Uterus (tissue), 4 donors: Measurements from ENCODE around the gene ERG. TPM values are rescaled to one million over a fixed set of nuclear protein-coding genes. Genes with fewer than 3 reads are reported as not detected.

Experiments used
- DNase-seq, 2 donors: peaks; one replicate each; pipeline ENCODE4 v3.0.0-alpha.2; 2019 to 2020
- H3K27ac ChIP-seq, 2 donors: fragments of 200-600 bp; sonication (generic); 1 replicate in 1 of 2; 2 replicates in 1 of 2; pipeline ENCODE4 v1.5.1; 2016 to 2018
- H3K27me3 ChIP-seq, 2 donors: fragments of 200-600 bp; sonication (generic); one replicate each; pipeline ENCODE4 v1.5.1; 2018 to 2019; ENCODE audit warnings: control low read depth in 1 of 2
- H3K36me3 ChIP-seq, 2 donors: fragments of 200-600 bp; sonication (generic); one replicate each; pipeline ENCODE4 v1.5.1; 2019; ENCODE audit warnings: control low read depth in 1 of 2
- H3K4me1 ChIP-seq, 2 donors: fragments of 200-600 bp; sonication (generic); one replicate each; pipeline ENCODE4 v1.5.1; 2018 to 2019; ENCODE audit warnings: control low read depth in 1 of 2
- H3K4me3 ChIP-seq, 2 donors: fragments of 200-600 bp; sonication (generic); 1 replicate in 1 of 2; 2 replicates in 1 of 2; pipeline ENCODE4 v1.5.1; 2018 to 2019; ENCODE audit warnings: mild to moderate bottlenecking in 1 of 2
- H3K9me3 ChIP-seq, 2 donors: fragments of 200-600 bp; sonication (generic); one replicate each; pipeline ENCODE4 v1.5.1; 2019; ENCODE audit warnings: control low read depth in 1 of 2
- POLR2A ChIP-seq, 2 donors: fragments of 450-650 bp; IDR thresholded peaks; one replicate each; pipeline ENCODE4 v1.6.1; 2016; ENCODE audit warnings: antibody characterized with exemption in 2 of 2, mild to moderate bottlenecking in 1 of 2, moderate library complexity in 1 of 2
- intact Hi-C: fragments of 100-400 bp; cut with DNase I; formaldehyde crosslinking; loops from one replicate; pipeline ENCODE4 v1.15.1; 2023; ENCODE audit warnings: low total_unique reads
- total RNA-seq, 4 donors: library from RNA; depleted of rRNA in 3 of 4; stranded (reverse); fragments of >200 nt in 3 of 4; gene quantifications; one replicate each; pipeline versions ENCODE4 v1.1.0 to v1.2.4, GENCODE V29; 2014 to 2023
- TF ChIP-seq, protein P1 (sequence below), 4 experiments: fragments of 200-600 bp in 2 of 4; fragments of 450-650 bp in 2 of 4; sonication (generic) in 2 of 4; IDR thresholded peaks; one replicate each; pipeline ENCODE4 v1.5.1; 2016 to 2019; ENCODE audit warnings: antibody characterized with exemption in 4 of 4, mild to moderate bottlenecking in 2 of 4, moderate library complexity in 1 of 4
- donor health status: DM: yes; HTN: yes; CAD: no.

The ERG gene
- total RNA-seq, 4 donors from 2014 or later = 10.4 to 78.6 (median 31.1) TPM

DNA sequence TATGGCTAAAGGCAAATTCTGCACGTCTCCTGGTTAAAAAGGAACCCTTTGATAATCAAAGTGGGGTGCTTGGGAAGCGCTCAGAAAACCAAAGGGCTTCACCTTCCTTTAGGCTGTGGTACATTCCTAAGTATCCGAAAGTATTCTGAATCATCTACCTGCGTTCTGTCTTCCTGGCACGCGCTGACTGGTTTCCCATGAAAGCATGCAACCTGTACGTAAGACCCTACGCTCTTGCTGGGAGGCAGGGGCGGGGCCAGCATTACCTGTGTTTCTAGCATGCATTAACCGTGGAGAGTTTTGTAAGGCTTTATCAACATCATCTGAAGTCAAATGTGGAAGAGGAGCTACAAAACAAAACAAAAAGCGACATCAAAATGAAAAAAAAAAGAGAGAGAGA lies 96.0 kb downstream of the ERG start:
- Histone ChIP-seq H3K27ac (no peak overlapping the region), H3K27me3 (no peaks in the 10 kb centered on the region), H3K4me3 (no peak overlapping the region), H3K9me3 (no peaks in the 10 kb centered on the region), H3K36me3 (no peaks in the 10 kb centered on the region), H3K4me1 (no peaks in the 10 kb centered on the region)
- intact Hi-C loops = no loop called here
- DNase-seq = no peak
- no peak for TF ChIP-seq POLR2A (IDR thresholded peaks at IDR 0.05)

DNA sequence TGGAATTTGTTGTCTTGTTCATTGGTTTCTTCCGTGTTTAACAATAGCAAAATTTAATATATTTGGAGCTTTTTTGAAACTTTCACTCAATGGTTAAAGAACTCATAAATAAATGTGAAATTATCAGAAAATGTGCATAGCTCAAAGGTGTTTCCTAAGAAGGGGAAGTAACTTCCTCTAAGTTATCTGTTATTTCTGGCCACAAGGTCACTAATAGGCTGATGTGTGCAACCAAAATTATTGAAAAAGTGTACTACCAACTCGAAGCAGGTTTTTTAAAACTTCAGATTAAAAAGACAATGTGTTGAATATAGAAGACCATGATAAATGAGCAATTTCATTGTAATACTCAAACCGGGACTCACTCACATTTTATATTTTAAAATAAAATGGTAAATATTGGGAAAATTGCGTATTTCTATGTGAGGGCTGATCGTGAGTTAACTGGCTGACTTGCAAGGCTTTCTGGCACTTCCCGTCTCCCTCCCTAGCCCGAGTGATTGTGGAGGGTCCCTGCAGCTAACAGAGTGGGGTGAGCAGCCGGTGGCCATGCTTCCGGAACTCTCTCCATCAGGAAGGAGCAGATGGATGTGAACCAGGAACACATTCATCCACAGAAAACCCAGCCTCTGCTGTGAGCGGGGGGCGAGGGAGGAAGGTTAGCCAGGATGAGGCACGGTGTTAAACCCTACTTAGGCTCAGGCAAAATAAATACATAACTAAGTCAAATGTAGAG lies 96.9 kb downstream of the ERG start:
- H3K9me3 ChIP-seq = no peaks in the 10 kb centered on the region
- no peaks in the 10 kb centered on the region for H3K27me3 ChIP-seq
- no peak for DNase-seq
- H3K36me3 ChIP-seq = no peaks in the 10 kb centered on the region
- H3K4me1 ChIP-seq = no peaks in the 10 kb centered on the region
- no peak overlapping the region for H3K4me3 ChIP-seq
- intact Hi-C loops = no loop called here
- no peak overlapping the region for H3K27ac ChIP-seq
- TF ChIP-seq, protein P1, sequence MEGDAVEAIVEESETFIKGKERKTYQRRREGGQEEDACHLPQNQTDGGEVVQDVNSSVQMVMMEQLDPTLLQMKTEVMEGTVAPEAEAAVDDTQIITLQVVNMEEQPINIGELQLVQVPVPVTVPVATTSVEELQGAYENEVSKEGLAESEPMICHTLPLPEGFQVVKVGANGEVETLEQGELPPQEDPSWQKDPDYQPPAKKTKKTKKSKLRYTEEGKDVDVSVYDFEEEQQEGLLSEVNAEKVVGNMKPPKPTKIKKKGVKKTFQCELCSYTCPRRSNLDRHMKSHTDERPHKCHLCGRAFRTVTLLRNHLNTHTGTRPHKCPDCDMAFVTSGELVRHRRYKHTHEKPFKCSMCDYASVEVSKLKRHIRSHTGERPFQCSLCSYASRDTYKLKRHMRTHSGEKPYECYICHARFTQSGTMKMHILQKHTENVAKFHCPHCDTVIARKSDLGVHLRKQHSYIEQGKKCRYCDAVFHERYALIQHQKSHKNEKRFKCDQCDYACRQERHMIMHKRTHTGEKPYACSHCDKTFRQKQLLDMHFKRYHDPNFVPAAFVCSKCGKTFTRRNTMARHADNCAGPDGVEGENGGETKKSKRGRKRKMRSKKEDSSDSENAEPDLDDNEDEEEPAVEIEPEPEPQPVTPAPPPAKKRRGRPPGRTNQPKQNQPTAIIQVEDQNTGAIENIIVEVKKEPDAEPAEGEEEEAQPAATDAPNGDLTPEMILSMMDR (IDR thresholded peaks at IDR 0.05) = no peak
- TF ChIP-seq POLR2A (IDR thresholded peaks at IDR 0.05) = no peak

DNA sequence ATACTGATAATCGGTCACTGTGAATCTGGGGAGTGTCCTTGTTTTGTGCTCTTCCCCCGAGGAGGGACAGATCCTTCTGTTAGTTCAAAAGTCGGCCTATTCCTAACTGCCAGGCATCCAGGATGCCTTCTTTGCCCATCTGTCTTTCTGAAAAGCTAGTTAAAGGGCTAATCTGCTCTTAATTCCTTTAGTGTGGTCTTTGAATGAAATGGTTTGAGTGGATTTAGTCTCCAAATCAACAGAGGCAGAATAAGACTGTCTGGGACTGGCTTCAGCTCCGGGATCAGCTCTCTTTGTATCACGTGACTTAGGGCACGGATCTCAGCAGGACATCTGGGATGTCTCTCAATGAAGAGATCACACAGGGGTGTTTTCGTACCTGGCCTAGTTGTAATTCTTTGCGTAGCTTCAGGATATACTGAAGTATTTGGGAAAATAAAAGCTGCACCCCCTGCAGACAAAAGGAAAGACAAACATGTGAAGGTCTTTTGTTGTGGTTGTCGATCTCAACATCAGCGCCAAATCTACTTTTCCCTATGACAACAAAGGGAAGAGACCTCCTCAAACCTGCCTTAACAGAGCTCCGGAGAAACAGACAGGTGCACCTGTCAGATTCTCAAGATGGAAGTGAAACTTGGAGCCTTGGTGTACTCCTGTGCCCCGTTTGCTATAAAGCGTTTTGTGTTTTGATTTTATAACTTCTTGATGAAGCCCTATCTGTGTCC lies 97.9 kb downstream of the ERG start:
- H3K9me3 ChIP-seq = no peaks in the 10 kb centered on the region
- no peaks in the 10 kb centered on the region for H3K27me3 ChIP-seq
- no peak for TF ChIP-seq POLR2A (IDR thresholded peaks at IDR 0.05)
- TF ChIP-seq, protein P1 (IDR thresholded peaks at IDR 0.05) = no peak
- no peaks in the 10 kb centered on the region for H3K4me1 ChIP-seq
- H3K27ac ChIP-seq = no peak overlapping the region
- H3K36me3 ChIP-seq = no peaks in the 10 kb centered on the region
- no peak for DNase-seq
- intact Hi-C loops = no loop called here
- H3K4me3 ChIP-seq = no peak overlapping the region

DNA sequence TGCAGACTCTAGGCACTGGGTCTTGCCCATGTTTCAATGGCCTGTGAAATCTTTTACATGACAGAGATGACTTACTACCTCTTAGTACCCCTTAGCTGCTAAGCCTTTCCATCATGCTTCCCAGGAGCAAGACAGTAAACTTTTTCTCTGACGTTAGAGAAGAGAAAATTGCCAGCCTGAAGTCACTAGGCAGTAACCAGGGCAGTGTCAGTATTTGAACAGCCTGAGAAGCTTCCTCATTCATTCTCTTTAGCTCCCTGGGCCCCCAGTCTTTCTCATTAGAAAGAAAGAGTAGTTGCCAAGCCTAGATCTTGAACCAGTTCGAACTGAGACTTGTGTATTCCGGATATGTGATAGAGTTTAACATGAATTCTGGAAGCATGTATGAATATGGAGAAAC lies 99.2 kb downstream of the ERG start:
- H3K4me3 ChIP-seq = no peak overlapping the region
- H3K27ac ChIP-seq = no peak overlapping the region
- H3K36me3 ChIP-seq = no peaks in the 10 kb centered on the region
- no peak for TF ChIP-seq POLR2A (IDR thresholded peaks at IDR 0.05)
- TF ChIP-seq, protein P1 (IDR thresholded peaks at IDR 0.05) = no peak
- H3K4me1 ChIP-seq = no peaks in the 10 kb centered on the region
- no peak for DNase-seq
- no peaks in the 10 kb centered on the region for H3K9me3 ChIP-seq
- no peaks in the 10 kb centered on the region for H3K27me3 ChIP-seq
- intact Hi-C loops = no loop called here

DNA sequence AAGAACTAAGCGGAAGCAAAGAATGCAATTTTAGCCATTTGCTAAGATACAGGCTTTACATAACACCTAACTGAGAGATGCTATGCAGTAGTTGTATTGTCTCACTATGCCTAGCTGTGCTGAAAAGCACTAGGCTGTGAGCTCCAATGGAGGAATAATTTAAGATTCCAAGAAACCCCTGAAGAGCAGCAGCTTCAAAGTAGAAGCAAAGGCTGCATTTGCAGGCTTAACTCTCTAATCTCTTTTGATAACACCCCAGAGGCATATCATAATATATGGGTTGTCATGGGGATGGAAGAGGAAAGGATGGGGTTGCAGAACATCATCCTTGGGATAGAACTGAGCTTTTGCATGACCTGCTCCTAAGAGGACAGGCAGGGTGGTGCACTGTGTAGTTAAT lies 102.0 kb downstream of the ERG start:
- DNase-seq = no peak
- H3K4me3 ChIP-seq = no peak overlapping the region
- no peaks in the 10 kb centered on the region for H3K9me3 ChIP-seq
- intact Hi-C loops = no loop called here
- TF ChIP-seq, protein P1 (IDR thresholded peaks at IDR 0.05) = no peak
- no peak for TF ChIP-seq POLR2A (IDR thresholded peaks at IDR 0.05)
- no peaks in the 10 kb centered on the region for H3K36me3 ChIP-seq
- H3K27ac ChIP-seq = no peak overlapping the region
- H3K4me1 ChIP-seq = no peaks in the 10 kb centered on the region
- H3K27me3 ChIP-seq = no peaks in the 10 kb centered on the region
